CD4-positive, alpha-beta T cell (primary cell): Measurements from ENCODE around the gene AGAP1. TPM values are rescaled to one million over a fixed set of nuclear protein-coding genes. Genes with fewer than 3 reads are reported as not detected.

Experiments
- ATAC-seq: fragments of 200-7000 bp; cut with Tn5 transposase; one replicate; pipeline ENCODE4 v1.10.0; 2022; ENCODE audit warnings: mild to moderate bottlenecking; ENCODE audit not compliant: poor library complexity
- CTCF ChIA-PET: fragments of 350-600 bp; sonication (Branson Sonifier 250); formaldehyde crosslinking; loops from one replicate; lab custom pipeline; 2021; ENCODE audit warnings: antibody characterized with exemption, inconsistent platforms; lab: Charles Lee
- POLR2A ChIA-PET: fragments of 350-600 bp; sonication (Branson Sonifier 250); formaldehyde crosslinking; loops from one replicate; lab custom pipeline; 2021; ENCODE audit warnings: antibody characterized with exemption, inconsistent platforms; lab: Charles Lee
- DNase-seq, 14 experiments: peaks; one replicate each; pipeline ENCODE4 v3.0.0-alpha.2; 2013 to 2020; ENCODE audit warnings: mixed read lengths in 2 of 14
- H3K27ac ChIP-seq, 2 donors: one replicate each; pipeline versions ENCODE4 v1.5.1 to v1.7.0; 2013; ENCODE audit warnings: low read length in 2 of 2, low read depth in 1 of 2, mild to moderate bottlenecking in 1 of 2
- H3K27me3 ChIP-seq, 2 experiments: 1 replicate in 1 of 2; 2 replicates in 1 of 2; pipeline versions ENCODE4 v1.6.1 to v1.7.0; 2013; ENCODE audit warnings: low read length in 2 of 2, control low read depth in 1 of 2, mild to moderate bottlenecking in 1 of 2, moderate library complexity in 1 of 2; ENCODE audit not compliant: insufficient read depth in 2 of 2, control insufficient read depth in 1 of 2
- H3K36me3 ChIP-seq: one replicate; pipeline ENCODE4 v1.6.1; 2013; ENCODE audit warnings: low read length, control low read depth; ENCODE audit not compliant: insufficient read depth
- H3K4me1 ChIP-seq: one replicate; pipeline ENCODE4 v1.6.1; 2013; ENCODE audit warnings: low read length, control low read depth; ENCODE audit not compliant: insufficient read depth
- H3K4me3 ChIP-seq: one replicate; pipeline ENCODE4 v1.5.1; 2013; ENCODE audit warnings: mild to moderate bottlenecking, low read length, moderate library complexity
- H3K9me3 ChIP-seq, 2 experiments: 1 replicate in 1 of 2; 2 replicates in 1 of 2; pipeline versions ENCODE4 v1.6.1 to v1.7.0; 2013; ENCODE audit warnings: low read length in 2 of 2, mild to moderate bottlenecking in 2 of 2, control low read depth in 1 of 2, moderate library complexity in 1 of 2; ENCODE audit not compliant: control insufficient read depth in 1 of 2, insufficient read depth in 1 of 2
- H3K27ac Mint-ChIP-seq: one replicate; pipeline ENCODE4 v1.8.0; 2020; ENCODE audit warnings: mixed read lengths
- H3K27me3 Mint-ChIP-seq: one replicate; pipeline ENCODE4 v1.8.0; 2021; ENCODE audit warnings: mixed read lengths
- H3K36me3 Mint-ChIP-seq: one replicate; pipeline ENCODE4 v1.8.0; 2021; ENCODE audit warnings: low read depth, mixed read lengths
- H3K4me1 Mint-ChIP-seq: one replicate; pipeline ENCODE4 v1.8.0; 2021; ENCODE audit warnings: low read depth, mixed read lengths
- H3K4me3 Mint-ChIP-seq: one replicate; pipeline ENCODE4 v1.8.0; 2020; ENCODE audit warnings: mild to moderate bottlenecking, mixed read lengths
- H3K9me3 Mint-ChIP-seq: one replicate; pipeline ENCODE4 v1.8.0; 2020; ENCODE audit warnings: mixed read lengths
- intact Hi-C, 2 experiments: fragments of 100-400 bp; cut with DNase I in 1 of 2; cut with micrococcal nuclease in 1 of 2; formaldehyde crosslinking; loops; one replicate each; pipeline versions ENCODE4 v1.15.1 to v1.9.0; 2023 to 2025; cut with DNase I, micrococcal nuclease
- total RNA-seq, 174 experiments: library from RNA in 2 of 174; stranded (reverse) in 2 of 174; gene quantifications; one replicate each; pipeline ENCODE4 v1.2.3 and lab custom pipeline; 2021 to 2026
- TF ChIP-seq, protein P1 (sequence below): fragments of 200-600 bp; IDR thresholded peaks from one replicate; pipeline ENCODE4 v1.8.0; 2022; ENCODE audit warnings: antibody characterized with exemption, mild to moderate bottlenecking

AGAP1 gene
- total RNA-seq, 2 experiments from 2014 or later, result 2.6 to 3.1 TPM

DNA sequence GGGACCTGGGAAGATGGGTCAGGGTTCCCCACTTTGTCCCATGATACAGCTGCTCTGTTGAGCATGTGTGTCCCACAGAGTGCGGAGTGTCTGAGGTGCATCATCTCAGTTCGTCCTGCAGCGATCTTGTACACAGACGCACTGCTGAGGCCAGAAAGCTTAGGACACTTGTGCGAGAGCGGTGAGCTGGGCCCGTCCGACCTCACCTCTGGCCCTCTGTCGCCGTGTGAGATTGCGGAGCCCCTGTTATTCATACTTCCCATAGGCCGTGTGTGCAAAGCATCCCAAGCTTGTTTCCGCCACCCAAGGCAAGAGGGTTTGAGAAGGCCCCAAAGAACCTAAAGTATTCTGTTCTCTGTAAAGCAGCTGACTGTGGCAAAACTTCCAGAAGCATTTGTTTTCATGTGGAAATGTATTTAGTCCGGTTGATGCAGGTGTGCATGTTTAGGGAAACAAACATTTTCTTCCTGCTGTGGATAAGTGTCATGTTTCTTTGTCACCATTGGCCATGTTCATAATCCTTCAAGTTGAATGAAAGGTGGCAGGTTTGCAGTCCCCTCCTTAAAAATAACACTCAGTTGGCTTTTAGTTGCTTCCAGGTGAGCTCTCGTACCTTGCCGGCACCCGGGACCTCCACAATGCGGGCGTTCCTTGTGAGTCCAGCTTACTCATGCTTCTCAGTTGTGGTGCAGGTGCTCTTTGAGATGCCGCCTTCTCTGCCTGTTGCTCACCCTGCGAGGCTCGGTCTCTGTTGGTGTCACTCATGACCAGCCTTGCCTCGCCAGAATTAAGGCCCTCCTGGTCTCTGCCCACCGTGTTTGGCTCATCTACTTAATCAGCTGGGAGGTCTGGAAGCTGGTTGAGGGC, 5.3 kb downstream of the AGAP1 start:
- intact Hi-C loops, result no loop called here
- CTCF ChIA-PET, result no interaction called here
- POLR2A ChIA-PET, result no interaction called here
- ATAC-seq (no peak), DNase-seq (no peak)
- Mint-ChIP-seq H3K27ac (no peak overlapping the region), H3K9me3 (no peaks in the 10 kb centered on the region), H3K4me3 (no peak overlapping the region), H3K27me3 (peaks cover 76% of the 10 kb centered on the region), H3K36me3 (no peaks in the 10 kb centered on the region), H3K4me1 (peaks cover 11% of the 10 kb centered on the region)
- H3K36me3 ChIP-seq, result no peaks in the 10 kb centered on the region
- no peak overlapping the region for H3K27ac ChIP-seq
- TF ChIP-seq, protein P1, sequence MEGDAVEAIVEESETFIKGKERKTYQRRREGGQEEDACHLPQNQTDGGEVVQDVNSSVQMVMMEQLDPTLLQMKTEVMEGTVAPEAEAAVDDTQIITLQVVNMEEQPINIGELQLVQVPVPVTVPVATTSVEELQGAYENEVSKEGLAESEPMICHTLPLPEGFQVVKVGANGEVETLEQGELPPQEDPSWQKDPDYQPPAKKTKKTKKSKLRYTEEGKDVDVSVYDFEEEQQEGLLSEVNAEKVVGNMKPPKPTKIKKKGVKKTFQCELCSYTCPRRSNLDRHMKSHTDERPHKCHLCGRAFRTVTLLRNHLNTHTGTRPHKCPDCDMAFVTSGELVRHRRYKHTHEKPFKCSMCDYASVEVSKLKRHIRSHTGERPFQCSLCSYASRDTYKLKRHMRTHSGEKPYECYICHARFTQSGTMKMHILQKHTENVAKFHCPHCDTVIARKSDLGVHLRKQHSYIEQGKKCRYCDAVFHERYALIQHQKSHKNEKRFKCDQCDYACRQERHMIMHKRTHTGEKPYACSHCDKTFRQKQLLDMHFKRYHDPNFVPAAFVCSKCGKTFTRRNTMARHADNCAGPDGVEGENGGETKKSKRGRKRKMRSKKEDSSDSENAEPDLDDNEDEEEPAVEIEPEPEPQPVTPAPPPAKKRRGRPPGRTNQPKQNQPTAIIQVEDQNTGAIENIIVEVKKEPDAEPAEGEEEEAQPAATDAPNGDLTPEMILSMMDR, result no peak
- H3K9me3 ChIP-seq, result no peaks in the 10 kb centered on the region
- peaks cover 29 to 52% of the 10 kb centered on the region in 2 experiments for H3K27me3 ChIP-seq
- H3K4me1 ChIP-seq, result peaks cover 2% of the 10 kb centered on the region
- H3K4me3 ChIP-seq, result no peak overlapping the region

DNA sequence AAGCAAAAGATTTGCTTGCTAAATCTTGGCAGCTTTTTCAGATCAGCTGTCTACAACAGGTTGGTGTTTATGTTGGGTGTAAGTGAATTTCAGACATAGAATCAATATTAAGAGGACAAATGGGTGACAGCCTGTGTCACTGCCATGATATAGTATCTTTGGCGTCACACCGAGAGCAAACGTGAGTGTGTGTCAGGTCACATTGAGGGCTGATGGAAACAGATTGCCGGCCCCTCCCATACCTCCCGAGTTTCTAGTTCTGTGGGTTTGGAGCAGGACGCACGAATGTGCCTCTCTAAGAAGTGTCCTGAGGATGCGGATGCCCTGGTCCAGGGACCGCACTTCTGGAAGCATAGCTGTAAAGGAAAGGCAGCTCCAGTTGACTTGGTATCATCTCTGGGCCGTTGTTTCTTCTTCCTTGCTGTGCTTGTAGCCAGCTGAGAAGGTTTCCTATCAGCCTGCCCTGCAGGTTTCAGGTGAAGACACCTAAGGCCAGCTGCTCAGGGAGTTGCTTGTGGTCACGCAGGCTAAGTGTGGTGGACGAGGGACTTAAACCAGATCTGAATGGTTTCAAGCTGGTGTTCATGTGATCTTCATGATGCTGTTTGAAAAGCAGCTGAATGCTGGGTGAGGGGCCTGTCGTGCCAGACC, 6.4 kb downstream of the AGAP1 start:
- Histone ChIP-seq H3K9me3 (no peaks in the 10 kb centered on the region), H3K4me3 (no peak overlapping the region), H3K27me3 (peaks cover 32 to 53% of the 10 kb centered on the region in 2 experiments), H3K27ac (no peak overlapping the region), H3K4me1 (peaks cover 2% of the 10 kb centered on the region), H3K36me3 (no peaks in the 10 kb centered on the region)
- DNase-seq (no peak), ATAC-seq (no peak)
- Mint-ChIP-seq H3K36me3 (no peaks in the 10 kb centered on the region), H3K27me3 (peaks cover 83% of the 10 kb centered on the region), H3K4me3 (no peak overlapping the region), H3K4me1 (peaks cover 11% of the 10 kb centered on the region), H3K9me3 (no peaks in the 10 kb centered on the region), H3K27ac (no peak overlapping the region)
- ChIA-PET CTCF (no interaction called here), POLR2A (no interaction called here)
- intact Hi-C loops, result no loop called here
- TF ChIP-seq, protein P1, result no peak

DNA sequence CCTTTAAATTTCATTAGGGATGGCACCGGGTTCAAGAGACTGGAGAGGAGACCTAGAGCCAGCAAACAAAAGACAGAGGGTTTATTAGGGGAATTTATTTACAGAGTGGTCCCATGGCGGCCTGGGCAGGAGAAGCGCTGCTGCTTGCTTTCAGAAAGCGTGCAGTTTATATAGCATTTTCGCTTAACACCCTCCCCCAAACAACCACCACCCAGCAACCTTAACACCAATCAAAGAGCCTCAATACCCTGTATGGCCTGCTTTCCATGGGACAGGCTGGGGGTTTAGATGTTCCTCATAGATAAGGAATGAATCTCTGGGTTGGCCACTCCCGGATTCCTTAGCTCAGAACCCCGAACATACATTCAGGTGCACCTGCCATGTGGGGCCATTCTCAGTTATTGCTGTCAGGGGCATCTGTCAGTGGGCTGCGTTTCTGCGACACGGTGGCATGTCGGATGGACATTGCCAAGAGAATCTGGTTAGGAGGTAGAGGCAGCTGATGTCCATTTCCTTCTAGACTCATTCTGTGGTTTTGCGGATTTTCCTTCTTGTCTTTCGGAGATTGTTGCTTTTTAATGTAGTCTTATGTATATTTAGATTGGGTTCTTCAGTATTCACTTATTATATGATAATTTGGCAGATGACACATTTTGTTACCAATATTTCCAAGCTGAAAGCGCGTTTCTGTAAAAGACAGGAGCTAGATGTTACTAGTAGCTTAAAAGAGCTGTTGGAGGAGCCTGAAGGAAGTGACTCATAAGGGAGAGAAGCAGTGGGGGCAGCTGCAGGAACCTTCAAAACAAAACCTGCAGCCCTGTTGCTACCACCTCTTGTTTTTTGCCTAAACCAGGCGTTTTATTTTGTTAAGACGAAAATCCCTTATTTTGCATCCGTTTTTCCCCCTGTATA, 7.2 kb downstream of the AGAP1 start:
- H3K27ac Mint-ChIP-seq, result no peak overlapping the region
- Histone ChIP-seq H3K4me1 (peaks cover 2% of the 10 kb centered on the region), H3K27me3 (peaks cover 27 to 49% of the 10 kb centered on the region in 2 experiments), H3K27ac (no peak overlapping the region), H3K4me3 (no peak overlapping the region), H3K36me3 (no peaks in the 10 kb centered on the region), H3K9me3 (no peaks in the 10 kb centered on the region)
- TF ChIP-seq, protein P1, result no peak
- ATAC-seq (no peak), DNase-seq (no peak)
- H3K4me1 Mint-ChIP-seq, result peaks cover 11% of the 10 kb centered on the region
- ChIA-PET POLR2A (no interaction called here), CTCF (no interaction called here)
- intact Hi-C loops, result no loop called here
- H3K36me3 Mint-ChIP-seq, result no peaks in the 10 kb centered on the region
- no peaks in the 10 kb centered on the region for H3K9me3 Mint-ChIP-seq
- H3K4me3 Mint-ChIP-seq, result no peak overlapping the region
- H3K27me3 Mint-ChIP-seq, result peaks cover 79% of the 10 kb centered on the region
